Mononuclear cell (primary cell): ENCODE results near the gene CCDC197. TPM values are rescaled to one million over a fixed set of nuclear protein-coding genes. Genes with fewer than 3 reads are reported as not detected.

Experiments
- H3K27me3 ChIP-seq: 2 replicates; pipeline ENCODE4 v1.6.0; 2011; ENCODE audit warnings: low read length, control low read depth; ENCODE audit not compliant: insufficient read depth
- H3K4me1 ChIP-seq: 2 replicates; pipeline ENCODE4 v1.5.1; 2011; ENCODE audit warnings: mild to moderate bottlenecking, low read length, control low read depth; ENCODE audit not compliant: insufficient read depth
- H3K4me3 ChIP-seq: 2 replicates; pipeline ENCODE4 v1.5.1; 2011; ENCODE audit warnings: mild to moderate bottlenecking, low read length, moderate library complexity
- H3K9me3 ChIP-seq: 2 replicates; pipeline ENCODE4 v1.5.1; 2011; ENCODE audit warnings: low read depth, mild to moderate bottlenecking, control low read depth, low read length
- total RNA-seq: library from RNA; depleted of rRNA; stranded (reverse); fragments of >200 nt; gene quantifications from one replicate; pipeline ENCODE4 v1.2.3, GENCODE V29; 2012

Gene CCDC197
- total RNA-seq, 1 donor, result not detected

DNA sequence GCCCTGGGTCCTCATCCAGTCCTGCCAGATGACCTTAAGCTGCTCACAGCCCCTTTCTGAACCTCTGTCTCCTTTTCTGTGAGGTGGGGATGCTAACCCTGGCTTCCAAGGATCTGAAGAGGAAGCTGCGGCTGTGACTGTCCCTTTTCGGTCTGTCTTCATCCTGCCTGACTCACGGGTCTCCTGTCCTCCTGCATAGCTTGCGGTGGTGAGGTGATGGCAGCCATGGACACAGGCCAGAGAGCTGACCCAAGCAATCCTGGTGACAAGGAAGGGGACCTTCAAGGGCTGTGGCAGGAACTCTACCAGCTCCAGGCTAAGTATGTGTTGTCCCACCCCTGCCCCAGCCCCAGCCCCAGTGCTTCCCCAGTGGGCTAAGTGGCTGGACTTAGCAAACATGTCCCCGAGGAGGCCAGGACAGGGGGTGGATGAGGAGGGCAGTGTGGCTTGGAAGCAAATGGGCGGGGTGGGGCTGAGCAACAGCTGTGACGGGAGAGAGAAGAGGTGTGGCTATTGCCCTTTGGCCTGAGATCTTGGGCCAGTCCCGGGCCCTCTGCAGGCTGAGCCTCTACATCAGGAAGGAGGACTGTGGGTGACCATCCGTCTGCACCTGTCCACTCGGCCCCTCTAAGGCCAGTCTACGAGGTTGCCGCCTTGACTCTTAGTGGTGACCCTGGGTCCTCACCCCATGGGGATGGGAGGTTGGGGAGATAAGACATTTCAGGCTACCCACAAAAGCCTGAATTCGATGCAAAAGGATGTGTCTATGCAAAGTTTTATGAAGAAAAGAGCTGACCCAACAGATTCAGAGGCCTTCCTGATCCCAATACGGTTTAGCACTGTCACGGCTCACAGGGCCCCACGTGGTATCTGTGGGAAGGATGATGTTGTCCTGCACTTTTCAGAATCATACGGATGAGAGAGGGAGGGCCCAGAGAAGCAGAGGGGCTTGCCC is 1.1 kb downstream of the CCDC197 start:
- Histone ChIP-seq H3K9me3 (no peaks in the 10 kb centered on the region), H3K27me3 (no peaks in the 10 kb centered on the region)

DNA sequence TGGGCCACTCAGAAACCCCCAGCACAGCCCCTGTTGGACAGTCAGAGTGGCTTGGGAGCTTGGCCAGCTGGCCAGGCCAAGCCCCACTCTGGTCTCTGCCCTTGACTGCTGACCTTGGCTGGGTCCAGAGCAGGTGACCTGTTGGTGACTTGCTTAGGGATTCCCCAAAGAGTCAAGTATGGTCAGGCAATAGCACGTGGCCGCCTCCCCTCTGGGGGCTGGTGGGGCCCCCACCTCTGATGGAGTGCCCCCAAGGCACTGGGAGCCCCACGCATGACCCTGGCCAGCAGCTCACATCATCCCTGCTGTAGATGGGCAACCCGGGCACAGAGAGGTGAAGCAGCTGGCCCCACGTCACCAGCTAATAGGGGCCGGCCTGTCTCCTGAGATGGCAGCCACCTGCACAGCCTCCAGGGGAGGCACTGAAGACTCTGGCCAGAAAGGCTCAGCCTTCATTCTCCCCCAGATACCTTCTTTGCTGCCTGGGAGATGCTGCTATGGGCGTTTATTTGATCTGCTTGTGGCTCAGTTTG is 1.8 kb downstream of the CCDC197 start:
- Histone ChIP-seq H3K4me3 (no peak overlapping the region), H3K27me3 (no peaks in the 10 kb centered on the region), H3K4me1 (peaks cover 6% of the 10 kb centered on the region), H3K9me3 (no peaks in the 10 kb centered on the region)

More for the DNA sequence above, 1.1 kb downstream of the CCDC197 start:
- H3K4me3 ChIP-seq, result no peak overlapping the region
- H3K4me1 ChIP-seq, result peaks cover 6% of the 10 kb centered on the region

DNA sequence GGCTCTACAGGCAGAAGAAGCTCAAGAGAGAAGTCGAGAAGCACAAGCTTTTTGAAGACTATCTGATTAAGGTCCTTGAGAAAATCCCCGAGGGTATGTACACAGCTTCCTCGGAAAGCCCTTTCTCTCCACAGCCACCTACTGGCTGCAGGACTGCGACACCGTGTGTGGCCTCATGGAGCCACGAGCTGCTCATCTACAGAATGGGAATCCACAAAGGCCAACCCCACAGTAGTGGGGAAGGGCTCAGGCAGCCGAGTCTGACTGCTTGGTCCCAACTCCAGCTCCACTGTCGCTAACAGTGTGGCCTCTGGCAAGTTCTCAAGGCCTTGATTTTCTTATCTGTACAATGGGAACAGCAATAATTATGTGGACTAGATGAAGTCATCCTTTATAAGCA is 2.5 kb downstream of the CCDC197 start:
- Histone ChIP-seq H3K27me3 (no peaks in the 10 kb centered on the region), H3K4me3 (no peak overlapping the region), H3K4me1 (peaks cover 6% of the 10 kb centered on the region), H3K9me3 (no peaks in the 10 kb centered on the region)

GRCh38 chr14:94000267-94000666 is 3.2 kb downstream of the CCDC197 start:
- H3K4me3 ChIP-seq, result no peak overlapping the region
- H3K27me3 ChIP-seq, result no peaks in the 10 kb centered on the region
- H3K9me3 ChIP-seq, result no peaks in the 10 kb centered on the region
- H3K4me1 ChIP-seq, result peaks cover 6% of the 10 kb centered on the region

GRCh38 chr14:94001016-94001415 is 3.9 kb downstream of the CCDC197 start:
- Histone ChIP-seq H3K9me3 (no peaks in the 10 kb centered on the region), H3K4me1 (peaks cover 6% of the 10 kb centered on the region), H3K27me3 (peaks cover 3% of the 10 kb centered on the region), H3K4me3 (no peak overlapping the region)

- Histone ChIP-seq H3K4me1 (peaks cover 6% of the 10 kb centered on the region), H3K27me3 (peaks cover 3% of the 10 kb centered on the region), H3K4me3 (no peak overlapping the region), H3K9me3 (no peaks in the 10 kb centered on the region)
Measured at GRCh38 chr14:94001501-94002396, 4.6 kb downstream of the CCDC197 start.

- no peak overlapping the region for H3K4me3 ChIP-seq
- H3K9me3 ChIP-seq, result no peaks in the 10 kb centered on the region
- peaks cover 3% of the 10 kb centered on the region for H3K27me3 ChIP-seq
- H3K4me1 ChIP-seq, result peaks cover 6% of the 10 kb centered on the region
Measured at GRCh38 chr14:94003397-94003796, 6.3 kb downstream of the CCDC197 start.

GRCh38 chr14:94004015-94004414 is 6.9 kb downstream of the CCDC197 start:
- Histone ChIP-seq H3K9me3 (no peaks in the 10 kb centered on the region), H3K4me1 (peaks cover 6% of the 10 kb centered on the region), H3K27me3 (peaks cover 3% of the 10 kb centered on the region), H3K4me3 (no peak overlapping the region)

DNA sequence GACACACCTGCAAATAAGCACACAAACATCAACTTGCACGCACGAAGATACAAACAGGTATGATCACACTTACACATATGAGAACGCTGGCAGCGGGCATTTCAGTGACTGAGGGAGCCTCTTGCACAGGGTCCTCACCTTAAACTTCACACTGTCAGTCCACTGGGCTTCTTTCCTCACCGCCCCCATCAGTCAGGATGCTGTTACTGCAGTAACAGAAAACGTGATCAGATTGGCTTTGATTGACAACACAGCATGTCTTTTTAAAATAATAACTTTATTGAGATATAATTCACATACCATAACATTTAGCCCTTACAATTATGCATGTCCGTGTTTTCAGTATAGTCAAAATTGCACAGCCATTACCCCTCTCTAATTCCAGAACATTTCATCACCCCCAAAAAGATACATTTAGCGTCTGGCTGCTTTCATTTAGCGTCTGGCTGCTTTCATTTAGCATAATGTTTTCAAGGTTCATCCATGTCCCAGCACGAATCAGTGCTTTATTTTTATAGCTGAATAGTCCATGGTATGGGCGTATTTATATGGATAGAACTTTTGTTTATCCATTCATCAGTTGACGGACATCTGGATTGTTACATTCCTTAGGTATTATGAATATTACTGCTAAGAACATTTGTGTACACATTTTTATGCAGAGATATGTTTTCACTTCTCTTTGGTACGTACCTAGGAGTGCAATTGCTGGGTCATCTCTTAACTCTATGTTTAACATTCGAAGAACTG is 8.4 kb downstream of the CCDC197 start:
- H3K27me3 ChIP-seq, result peaks cover 3% of the 10 kb centered on the region
- no peak overlapping the region for H3K4me3 ChIP-seq
- peaks cover 6% of the 10 kb centered on the region for H3K4me1 ChIP-seq
- no peaks in the 10 kb centered on the region for H3K9me3 ChIP-seq

- Histone ChIP-seq H3K27me3 (peaks cover 3% of the 10 kb centered on the region), H3K4me1 (peaks cover 9% of the 10 kb centered on the region), H3K9me3 (no peaks in the 10 kb centered on the region), H3K4me3 (no peak overlapping the region)
Measured at GRCh38 chr14:94008234-94008633, 11.1 kb downstream of the CCDC197 start.

GRCh38 chr14:94009767-94010166 is 12.7 kb downstream of the CCDC197 start:
- peaks cover 3% of the 10 kb centered on the region for H3K27me3 ChIP-seq
- H3K4me3 ChIP-seq, result no peak overlapping the region
- H3K9me3 ChIP-seq, result no peaks in the 10 kb centered on the region
- H3K4me1 ChIP-seq, result peaks cover 9% of the 10 kb centered on the region

DNA sequence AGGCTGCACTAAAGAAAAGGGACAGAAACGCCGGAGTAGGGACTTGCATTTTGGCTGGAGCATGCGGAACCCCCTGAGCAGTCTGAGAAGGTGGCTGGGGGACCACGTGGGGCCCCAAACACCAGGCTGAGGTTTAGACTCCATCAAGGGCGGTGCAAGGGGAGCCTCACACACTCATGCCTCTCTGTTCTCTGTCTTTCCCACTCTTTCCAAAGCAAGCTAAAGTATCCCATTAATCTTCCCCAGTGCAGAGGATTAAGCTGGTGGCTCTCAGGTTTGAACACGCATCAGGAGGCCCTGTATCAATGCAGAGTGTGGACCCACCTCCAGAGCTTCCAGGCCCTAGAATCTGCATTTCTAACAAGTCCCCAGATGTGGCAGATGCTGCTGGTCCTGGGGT is 13.5 kb downstream of the CCDC197 start:
- peaks cover 2% of the 10 kb centered on the region for H3K27me3 ChIP-seq
- no peaks in the 10 kb centered on the region for H3K9me3 ChIP-seq
- no peak overlapping the region for H3K4me3 ChIP-seq
- H3K4me1 ChIP-seq, result peaks cover 9% of the 10 kb centered on the region

DNA sequence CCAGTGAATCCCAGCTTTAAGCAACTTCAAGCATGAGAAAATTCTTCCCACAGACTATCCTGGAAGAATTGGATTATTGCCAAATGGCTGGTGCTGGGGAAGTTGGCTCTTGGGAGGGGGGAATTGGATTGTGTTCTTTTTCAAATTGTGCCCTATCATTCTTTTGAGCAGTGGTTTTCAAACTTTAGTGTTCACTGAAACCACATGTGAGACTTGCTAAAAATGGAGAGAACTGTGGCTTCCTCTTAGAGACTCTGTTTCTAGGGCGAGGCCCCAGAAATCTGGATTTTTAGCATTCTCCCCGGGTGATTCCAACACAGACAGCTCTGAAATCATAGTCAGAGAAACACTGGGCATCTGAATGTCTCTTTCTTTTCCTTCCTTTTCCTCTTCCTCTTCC is 14.7 kb downstream of the CCDC197 start:
- H3K4me3 ChIP-seq, result no peak overlapping the region
- no peaks in the 10 kb centered on the region for H3K27me3 ChIP-seq
- H3K9me3 ChIP-seq, result no peaks in the 10 kb centered on the region
- H3K4me1 ChIP-seq, result peaks cover 9% of the 10 kb centered on the region

DNA sequence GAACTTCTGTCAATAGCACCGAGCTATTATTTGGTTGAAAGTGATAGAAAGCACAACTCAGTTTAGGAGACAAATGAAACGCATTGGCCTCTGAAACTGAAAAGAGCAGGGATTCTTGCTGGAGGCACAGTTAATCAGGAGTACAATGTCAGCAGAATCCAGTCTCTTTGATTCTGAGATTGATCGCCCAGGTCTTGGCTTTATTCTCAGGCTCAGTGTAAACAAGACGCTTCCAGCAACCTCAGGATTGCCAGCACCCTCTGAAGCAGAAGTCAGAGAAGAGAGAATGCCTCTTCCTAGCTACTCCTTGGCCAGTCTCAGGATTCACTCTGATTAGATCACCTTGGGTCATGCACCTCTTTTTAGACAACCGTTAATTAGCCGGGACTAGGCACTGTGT is 17.3 kb downstream of the CCDC197 start:
- no peak overlapping the region for H3K4me3 ChIP-seq
- H3K27me3 ChIP-seq, result no peaks in the 10 kb centered on the region
- H3K4me1 ChIP-seq, result peaks cover 9% of the 10 kb centered on the region
- H3K9me3 ChIP-seq, result no peaks in the 10 kb centered on the region
